ENCODE results near the gene PRKD1. TPM values are rescaled to one million over a fixed set of nuclear protein-coding genes. Genes with fewer than 3 reads are reported as not detected.

PRKD1 gene
- total RNA-seq, 1 experiment from 2014 or later: not detected

GRCh38 chr14:29838752-29839151, 88.9 kb downstream of the PRKD1 start (continued):
- TF ChIP-seq CEBPB (IDR thresholded peaks at IDR 0.05; ENCODE audit: low read depth) (no peak), POLR2AphosphoS5 (IDR thresholded peaks at IDR 0.05; ENCODE audit: low read depth, low read length) (no peak), ZFX (IDR thresholded peaks at IDR 0.05) (no peak), CBX3 (IDR thresholded peaks at IDR 0.05; ENCODE audit: low read depth) (no peak)

- CTCF ChIA-PET: no interaction called here
These were observed 91.3 kb downstream of the PRKD1 start for GRCh38 chr14:29836395-29836794.

More at GRCh38 chr14:29836395-29836794, 91.3 kb downstream of the PRKD1 start:
- no peak for DNase-seq (ENCODE audit: low read depth, low spot score)
- RAD21 ChIA-PET (ENCODE audit: low non-redundant PET in 1 of 2, low total read pairs in 2 of 2, uncharacterized antibody in 2 of 2, unreplicated experiment in 2 of 2): no interaction called here
- Histone ChIP-seq H3K4me2 (ENCODE audit: low read length) (no peak overlapping the region), H3K9me3 (ENCODE audit: control insufficient read depth in 1 of 2, insufficient read depth in 1 of 2, low read depth in 1 of 2, low read length in 2 of 2) (peaks cover 0 to 5% of the 10 kb centered on the region in 2 experiments; a peak in 2 of 4 replicates), H2AFZ (ENCODE audit: low read depth, low read length, poor library complexity, severe bottlenecking) (no peak overlapping the region), H3K27ac (ENCODE audit: low read depth, low read length) (no peak overlapping the region), H4K20me1 (ENCODE audit: insufficient read depth) (no peaks in the 10 kb centered on the region), H3K36me3 (ENCODE audit: control insufficient read depth in 1 of 2, insufficient read depth in 2 of 2, low read length in 2 of 2) (no peaks in the 10 kb centered on the region), H3K79me2 (ENCODE audit: insufficient read depth, low read length) (no peaks in the 10 kb centered on the region), H3K4me3 (replicated peaks in 1 of 2; ENCODE audit: low read depth in 1 of 2, low read length in 2 of 2) (no peak overlapping the region), H3K27me3 (ENCODE audit: insufficient read depth, low read length) (no peaks in the 10 kb centered on the region), H3K9ac (ENCODE audit: low read length) (no peak overlapping the region), H3K4me1 (ENCODE audit: control insufficient read depth in 1 of 2, insufficient read depth in 2 of 2, low read length in 2 of 2) (no peaks in the 10 kb centered on the region), H3K9me2 (ENCODE audit: insufficient read depth) (no peaks in the 10 kb centered on the region)
- intact Hi-C loops (cut with micrococcal nuclease): no loop called here
- BruUV-seq (replicated peaks): no TSS peak
- no peak for ATAC-seq
- TF ChIP-seq SP1 (IDR thresholded peaks at IDR 0.05; ENCODE audit: low read depth) (no peak), TCF7L2 (IDR thresholded peaks at IDR 0.05; ENCODE audit: borderline replicate concordance, extremely low read depth, insufficient read depth, insufficient read length) (no peak), YY1 (IDR thresholded peaks at IDR 0.05; ENCODE audit: extremely low read depth, insufficient replicate concordance, low read depth, low read length) (no peak), ELF1 (IDR thresholded peaks at IDR 0.05; ENCODE audit: borderline replicate concordance, low read depth) (no peak), JUND (IDR thresholded peaks at IDR 0.05) (no peak), POLR2A (IDR thresholded peaks at IDR 0.05; ENCODE audit: borderline replicate concordance, extremely low read depth, insufficient read depth, insufficient read length) (no peak), EZH2 (IDR thresholded peaks at IDR 0.05) (no peak), REST (IDR thresholded peaks at IDR 0.05; ENCODE audit: low read depth) (no peak), ZNF274 (IDR thresholded peaks at IDR 0.05; ENCODE audit: low read depth, low read length) (no peak), RAD21 (IDR thresholded peaks at IDR 0.05; ENCODE audit: low read depth) (no peak), ZFX (IDR thresholded peaks at IDR 0.05) (no peak), SRF (IDR thresholded peaks at IDR 0.05; ENCODE audit: low read depth) (no peak), POLR2AphosphoS5 (IDR thresholded peaks at IDR 0.05; ENCODE audit: low read depth, low read length) (no peak), FOSL1 (IDR thresholded peaks at IDR 0.05; ENCODE audit: low read depth) (no peak), SIN3A (IDR thresholded peaks at IDR 0.05; ENCODE audit: low read depth) (no peak), EZH2phosphoT487 (IDR thresholded peaks at IDR 0.05; ENCODE audit: borderline replicate concordance) (no peak), CBX3 (IDR thresholded peaks at IDR 0.05; ENCODE audit: low read depth) (no peak), MAX (IDR thresholded peaks at IDR 0.05) (no peak), EGR1 (IDR thresholded peaks at IDR 0.05; ENCODE audit: low read depth) (no peak), CEBPB (IDR thresholded peaks at IDR 0.05; ENCODE audit: low read depth) (no peak)
- POLR2A ChIA-PET: no interaction called here

All from HCT116 (cell line).